GM18519 (cell line): ENCODE data around the gene FBXO27.
"Not testable (repeated sequence)": the region's sequence is repeated elsewhere in the genome, so short reads cannot be mapped to it uniquely, and the experiment has no call there.

Experiments
- ATAC-seq: cut with Tn5 transposase; IDR thresholded peaks from one replicate; pipeline ENCODE4 v1.9.1; 2021; ENCODE audit warnings: mild to moderate bottlenecking, moderate library complexity; ENCODE audit not compliant: unreplicated experiment, low FRiP score

Gene FBXO27

GRCh38 chr19:38990949-38991697 lies 41.2 kb downstream of the FBXO27 start:
- no peak for ATAC-seq

DNA sequence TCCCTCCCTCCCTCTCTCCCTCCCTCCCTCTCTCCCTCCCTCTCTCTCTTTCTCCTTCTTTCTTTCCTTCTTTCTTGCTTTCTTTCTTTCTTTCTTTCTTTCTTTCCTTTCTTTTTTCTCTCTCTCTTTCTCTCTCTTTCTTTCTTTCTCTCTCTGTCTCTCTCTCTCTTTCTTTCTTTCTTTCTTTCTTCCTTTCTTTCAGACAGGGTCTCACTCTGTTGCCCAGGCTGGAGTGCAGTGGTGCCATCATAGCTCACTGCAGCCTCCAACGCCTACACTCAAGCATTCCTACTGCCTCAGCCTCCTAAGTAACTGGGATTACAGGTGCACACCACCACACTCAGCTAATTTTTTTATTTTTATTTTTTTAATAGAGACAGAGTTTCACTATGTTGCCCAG lies 42.7 kb downstream of the FBXO27 start:
- ATAC-seq, result not testable (repeated sequence)

DNA sequence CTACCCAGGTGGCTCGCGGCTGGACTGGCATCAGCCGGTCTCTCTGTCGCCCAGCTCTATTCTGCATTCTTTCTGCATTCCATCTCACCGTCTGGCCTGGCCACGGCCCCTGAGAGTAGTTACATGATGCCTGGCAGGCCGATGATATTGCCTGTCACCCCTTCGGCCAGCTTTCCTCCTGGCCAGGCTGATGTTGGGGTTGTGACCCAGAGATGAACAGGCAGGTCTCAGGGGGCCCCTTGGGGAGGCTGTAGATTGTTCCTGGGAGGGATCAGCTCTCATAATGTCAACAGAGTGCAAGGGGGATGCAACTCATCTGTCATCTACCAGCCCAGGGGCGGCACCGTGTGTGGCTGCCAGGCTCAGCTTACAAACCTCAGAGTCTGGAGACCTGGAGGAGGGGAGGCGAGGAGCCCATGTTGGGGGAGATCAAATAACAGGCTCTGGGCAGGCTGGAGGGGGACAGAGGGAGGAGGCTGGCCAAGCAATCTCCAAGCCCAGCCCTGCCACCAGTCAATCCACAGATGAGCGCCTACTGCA lies 43.2 kb downstream of the FBXO27 start:
- ATAC-seq, result no peak

GRCh38 chr19:38988627-38989026 lies 43.7 kb downstream of the FBXO27 start:
- not testable (repeated sequence) for ATAC-seq

- ATAC-seq, result not testable (repeated sequence)
These were observed 44.6 kb downstream of the FBXO27 start for GRCh38 chr19:38987745-38988144.

GRCh38 chr19:38985262-38985661 lies 47.1 kb downstream of the FBXO27 start:
- ATAC-seq, result no peak

DNA sequence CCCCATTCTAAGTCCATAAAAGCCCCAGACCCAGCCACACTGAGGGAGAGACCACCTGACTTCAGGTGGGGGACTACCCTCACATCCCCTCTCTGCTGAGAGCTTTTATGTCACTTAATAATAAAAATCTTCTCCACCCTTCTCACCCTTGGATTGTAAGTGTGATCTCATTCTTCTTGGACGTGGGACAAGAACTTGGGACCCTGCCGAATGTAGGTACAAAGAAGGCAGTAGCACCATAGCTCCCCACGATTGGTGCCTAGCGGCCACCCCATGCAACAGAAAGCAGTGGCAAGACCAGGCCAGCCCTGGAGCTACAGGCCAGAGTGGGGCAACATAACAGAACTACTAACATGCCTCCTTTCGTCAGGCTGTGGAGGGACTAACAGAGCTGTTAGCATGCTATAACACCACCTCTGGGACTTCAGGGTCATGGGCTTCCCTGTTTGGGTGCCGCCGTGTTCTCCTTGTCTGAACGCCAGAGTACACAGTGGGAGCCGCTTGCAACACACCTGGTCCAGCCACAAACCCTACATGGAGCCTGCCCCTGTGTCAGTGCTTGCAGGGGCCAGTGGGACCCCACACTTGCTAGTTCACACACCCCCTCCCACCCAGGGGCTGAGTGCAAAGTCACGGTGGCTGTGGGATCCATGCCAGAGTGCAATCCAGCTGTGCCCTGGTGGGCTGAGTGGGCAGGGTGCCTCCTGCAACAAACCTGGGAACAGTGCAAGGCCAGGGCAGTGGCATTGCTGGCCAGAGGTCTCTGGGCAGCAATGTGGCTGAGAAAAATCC lies 51.6 kb downstream of the FBXO27 start:
- ATAC-seq, result no peak

- ATAC-seq, result no peak
These were observed 52.5 kb downstream of the FBXO27 start for GRCh38 chr19:38979812-38980211.

DNA sequence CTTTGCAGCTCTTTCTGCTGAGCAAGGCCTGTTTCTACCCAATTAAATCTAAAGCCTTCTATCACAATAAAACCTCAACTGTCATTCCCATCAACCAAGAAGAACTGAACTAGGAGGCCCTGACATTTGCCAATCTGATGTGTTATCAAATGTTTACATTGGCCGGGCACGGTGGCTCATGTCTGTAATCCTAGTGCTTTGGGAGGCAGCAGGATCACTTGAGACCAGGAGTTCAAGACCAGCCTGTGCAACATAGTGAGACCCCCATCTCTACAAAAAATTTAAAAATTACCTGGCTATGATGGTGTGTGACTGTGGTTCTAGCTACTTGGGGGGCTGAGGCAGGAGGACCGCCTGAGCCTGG lies 54.0 kb downstream of the FBXO27 start:
- no peak for ATAC-seq

DNA sequence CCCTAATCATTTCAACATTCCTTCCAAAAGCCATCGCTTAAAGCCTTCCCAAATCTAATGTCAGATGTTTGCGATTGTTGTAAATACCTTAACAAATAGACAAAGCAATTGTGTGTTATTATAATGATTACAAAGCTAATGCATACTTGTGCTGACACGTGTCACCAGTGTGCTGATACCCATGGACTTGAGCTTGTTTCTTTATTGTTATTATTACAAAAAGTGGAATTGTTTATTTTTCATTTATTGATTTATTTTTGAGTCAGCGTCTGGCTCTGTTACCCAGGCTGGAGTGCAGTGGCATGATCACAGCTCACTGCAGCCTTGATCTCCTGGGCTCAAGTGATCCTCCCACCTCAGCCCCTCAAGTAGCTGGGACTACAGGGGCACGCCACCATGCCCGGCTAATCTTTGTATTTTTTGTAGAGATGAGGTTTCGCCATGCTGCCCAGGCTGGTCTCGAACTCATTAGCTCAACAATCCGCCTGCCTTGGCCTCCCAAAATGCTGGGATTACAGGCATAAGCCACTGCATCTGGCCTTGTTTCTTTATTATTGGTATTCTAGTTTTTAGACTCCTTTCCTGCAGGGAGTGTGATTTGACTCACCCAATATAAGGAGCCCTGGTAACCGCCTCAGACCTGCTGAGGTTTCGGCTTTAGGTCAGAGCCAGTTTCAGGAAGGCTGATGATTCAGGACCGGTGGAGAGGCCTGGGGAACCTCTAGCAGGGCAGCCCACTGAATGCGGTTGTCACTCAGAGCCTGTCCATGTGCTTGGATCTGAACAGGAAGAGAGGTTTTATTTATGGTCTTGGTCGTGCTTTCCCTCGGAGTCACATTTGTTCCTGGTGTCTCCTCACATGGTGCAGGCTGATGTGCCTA lies 54.7 kb downstream of the FBXO27 start:
- ATAC-seq, result no peak

GRCh38 chr19:38975861-38976271 lies 56.5 kb downstream of the FBXO27 start:
- ATAC-seq, result no peak

DNA sequence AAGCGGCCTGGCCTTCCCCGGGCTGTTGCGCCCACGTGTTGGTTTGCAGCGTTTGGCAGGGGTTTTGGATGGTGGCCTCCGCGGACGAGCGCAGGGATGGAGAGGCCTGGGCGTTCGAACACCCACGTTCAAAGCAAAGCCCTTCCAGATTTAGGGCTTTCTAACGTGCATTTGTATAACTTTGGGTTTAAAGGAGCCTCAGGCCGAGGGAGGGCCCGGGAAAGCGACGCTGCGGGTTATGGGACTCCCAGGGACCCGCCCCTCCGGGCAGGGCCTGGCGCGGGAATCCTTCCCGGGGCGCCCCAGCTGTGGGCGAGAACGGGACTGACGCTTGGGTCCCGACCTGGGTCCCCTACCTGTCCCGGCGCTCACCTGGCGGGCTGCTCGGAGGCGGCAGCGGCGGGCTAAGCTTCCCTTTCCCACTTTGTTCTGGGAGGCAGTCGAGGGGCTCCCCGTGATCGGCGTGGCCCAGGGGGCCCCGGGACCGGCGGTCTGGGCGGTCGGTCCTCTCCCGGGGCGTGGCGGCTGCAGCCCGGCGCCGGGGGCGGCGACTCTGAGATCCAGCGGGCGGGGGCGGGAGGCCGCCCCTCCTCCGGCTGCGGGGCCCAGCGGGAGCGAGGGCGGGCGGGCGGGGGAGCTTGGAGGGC lies 57.0 kb downstream of the FBXO27 start, which contains the start of gene FBXO17:
Gene FBXO17, minus strand, starts transcription at position 529 of the 647 bp plus-strand sequence. CDS start 25,423 bp downstream, outside the sequence.
- no peak for ATAC-seq

DNA sequence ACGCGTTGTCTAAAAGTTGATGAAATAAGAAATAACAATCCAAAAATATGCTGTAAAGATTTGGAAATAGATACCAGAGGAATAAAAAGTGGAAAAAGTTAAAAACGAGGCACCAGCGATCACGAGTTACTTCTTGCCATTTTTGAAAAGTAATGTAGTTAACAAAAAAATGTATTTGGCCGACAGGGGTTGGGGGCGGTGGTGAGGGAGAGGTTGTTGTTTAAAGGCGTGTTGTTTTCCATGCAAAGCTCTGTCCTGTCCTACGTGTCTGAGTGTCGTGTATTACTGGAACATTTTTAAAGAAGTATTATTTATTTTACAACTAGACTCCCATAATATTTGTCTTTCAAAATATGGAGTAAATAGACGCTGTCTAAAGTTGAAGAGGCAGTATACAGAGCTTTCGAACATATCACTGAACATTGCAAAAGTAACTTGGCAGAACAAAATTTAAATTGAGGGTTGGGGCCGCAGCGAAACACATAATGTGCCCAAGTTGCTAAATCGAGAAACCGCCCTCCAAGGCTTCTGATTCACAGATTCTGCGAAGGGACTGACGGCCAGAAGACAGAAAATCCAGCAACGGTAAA lies 57.6 kb downstream of the FBXO27 start:
- ATAC-seq, result no peak
